Gastrocnemius medialis (tissue), 4 donors: ENCODE results near the gene MACROD2. TPM values are rescaled to one million over a fixed set of nuclear protein-coding genes. Genes with fewer than 3 reads are reported as not detected.

ENCODE experiments used
- ATAC-seq, 2 donors: fragments of 150-250 bp; one replicate each; pipeline ENCODE4 v1.9.1; 2016
- DNase-seq, 2 donors: peaks; one replicate each; pipeline ENCODE4 v3.0.0-alpha.2; 2019
- H3K27ac ChIP-seq, 4 donors: fragments of 200-600 bp; sonication (generic); 1 replicate in 1 of 4; 2 replicates in 3 of 4; pipeline ENCODE4 v1.5.1; 2016 to 2018; ENCODE audit warnings: mild to moderate bottlenecking in 2 of 4, moderate library complexity in 1 of 4
- H3K27me3 ChIP-seq, 3 donors: fragments of 200-600 bp; sonication (generic) in 2 of 3; 1 replicate in 1 of 3; 2 replicates in 2 of 3; pipeline versions ENCODE4 v1.5.1 to v1.6.0; 2016 to 2019; ENCODE audit warnings: mild to moderate bottlenecking in 1 of 3, moderate library complexity in 1 of 3
- H3K36me3 ChIP-seq, 2 donors: fragments of 200-600 bp; sonication (generic) in 1 of 2; one replicate each; pipeline ENCODE4 v1.5.1; 2017 to 2018
- H3K4me1 ChIP-seq, 2 donors: fragments of 200-600 bp; sonication (generic) in 1 of 2; one replicate each; pipeline ENCODE4 v1.5.1; 2016 to 2017; ENCODE audit warnings: mild to moderate bottlenecking in 2 of 2
- H3K4me3 ChIP-seq, 4 donors: fragments of 200-600 bp; sonication (generic) in 3 of 4; 1 replicate in 1 of 4; 2 replicates in 3 of 4; pipeline ENCODE4 v1.5.1; 2016 to 2019; ENCODE audit warnings: mild to moderate bottlenecking in 2 of 4
- H3K9me3 ChIP-seq, 3 donors: fragments of 200-600 bp; sonication (generic) in 2 of 3; 1 replicate in 1 of 3; 2 replicates in 2 of 3; pipeline ENCODE4 v1.5.1; 2016 to 2019
- POLR2A ChIP-seq, 2 donors: fragments of 450-650 bp; IDR thresholded peaks; one replicate each; pipeline ENCODE4 v1.6.1; 2017; ENCODE audit warnings: antibody characterized with exemption in 2 of 2, mild to moderate bottlenecking in 2 of 2, moderate library complexity in 2 of 2
- in situ Hi-C, 4 donors: fragments of 200-750 bp; cut with MboI; loops; one replicate each; pipeline versions ENCODE4 v1.15.0 to v1.8.0; 2017; ENCODE audit warnings: low sequenced_read_pairs in 4 of 4
- intact Hi-C: fragments of 100-400 bp; cut with DNase I; formaldehyde crosslinking; loops from one replicate; pipeline ENCODE4 v1.15.1; 2023; ENCODE audit warnings: low total_unique reads
- total RNA-seq, 4 donors: library from RNA; depleted of rRNA; stranded (reverse); fragments of >200 nt; gene quantifications; one replicate each; pipeline versions ENCODE4 v1.1.0 to v1.2.3, GENCODE V29; 2016
- TF ChIP-seq, protein P1 (sequence below), 5 experiments: fragments of 450-650 bp in 3 of 5; fragments of 200-600 bp in 2 of 5; sonication (generic) in 2 of 5; IDR thresholded peaks in 4 of 5; conservative IDR thresholded peaks in 1 of 5; 1 replicate in 4 of 5; 2 replicates in 1 of 5; pipeline ENCODE4 v1.5.1; 2016 to 2019; ENCODE audit warnings: antibody characterized with exemption in 5 of 5, mild to moderate bottlenecking in 3 of 5, moderate library complexity in 3 of 5

Gene MACROD2
- total RNA-seq, 4 donors from 2014 or later, result 1.8 to 10.2 (median 3.6) TPM

DNA sequence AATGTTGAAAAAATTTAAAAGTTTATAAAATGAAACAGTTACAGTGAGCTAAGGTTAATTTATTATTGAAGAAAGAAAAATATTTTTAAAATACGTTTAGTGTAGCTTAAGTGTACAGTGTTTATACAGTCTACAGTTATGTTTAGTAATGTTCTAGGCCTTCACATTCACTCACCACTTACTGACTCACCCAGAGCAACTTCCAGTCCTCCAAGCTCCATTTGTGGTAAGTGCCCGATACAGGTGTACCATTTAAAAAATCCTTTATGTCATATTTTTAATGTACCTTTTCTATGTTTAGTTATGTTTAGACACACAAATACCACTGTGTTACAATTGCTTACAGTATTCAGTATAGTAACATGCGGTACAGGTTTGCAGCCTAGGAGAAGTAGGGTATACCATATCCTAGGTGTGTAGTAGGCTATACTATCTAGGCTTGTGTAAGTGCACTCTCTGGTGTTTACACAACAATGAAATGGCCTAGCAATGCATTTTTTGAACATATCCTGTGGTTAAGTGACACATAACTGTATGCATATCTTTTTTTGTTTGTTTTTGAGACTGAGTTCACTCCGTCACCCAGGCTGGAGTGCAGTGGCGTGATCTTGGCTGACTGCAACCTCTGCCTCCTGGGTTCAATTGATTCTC lies 315.8 kb downstream of the MACROD2 start:
- Histone ChIP-seq H3K36me3 (no peaks in the 10 kb centered on the region), H3K4me1 (no peaks in the 10 kb centered on the region), H3K27ac (no peak overlapping the region), H3K27me3 (no peaks in the 10 kb centered on the region), H3K9me3 (no peaks in the 10 kb centered on the region), H3K4me3 (no peak overlapping the region)
- TF ChIP-seq POLR2A (IDR thresholded peaks at IDR 0.05), result no peak
- TF ChIP-seq, protein P1, sequence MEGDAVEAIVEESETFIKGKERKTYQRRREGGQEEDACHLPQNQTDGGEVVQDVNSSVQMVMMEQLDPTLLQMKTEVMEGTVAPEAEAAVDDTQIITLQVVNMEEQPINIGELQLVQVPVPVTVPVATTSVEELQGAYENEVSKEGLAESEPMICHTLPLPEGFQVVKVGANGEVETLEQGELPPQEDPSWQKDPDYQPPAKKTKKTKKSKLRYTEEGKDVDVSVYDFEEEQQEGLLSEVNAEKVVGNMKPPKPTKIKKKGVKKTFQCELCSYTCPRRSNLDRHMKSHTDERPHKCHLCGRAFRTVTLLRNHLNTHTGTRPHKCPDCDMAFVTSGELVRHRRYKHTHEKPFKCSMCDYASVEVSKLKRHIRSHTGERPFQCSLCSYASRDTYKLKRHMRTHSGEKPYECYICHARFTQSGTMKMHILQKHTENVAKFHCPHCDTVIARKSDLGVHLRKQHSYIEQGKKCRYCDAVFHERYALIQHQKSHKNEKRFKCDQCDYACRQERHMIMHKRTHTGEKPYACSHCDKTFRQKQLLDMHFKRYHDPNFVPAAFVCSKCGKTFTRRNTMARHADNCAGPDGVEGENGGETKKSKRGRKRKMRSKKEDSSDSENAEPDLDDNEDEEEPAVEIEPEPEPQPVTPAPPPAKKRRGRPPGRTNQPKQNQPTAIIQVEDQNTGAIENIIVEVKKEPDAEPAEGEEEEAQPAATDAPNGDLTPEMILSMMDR (IDR thresholded peaks at IDR 0.05 in 4 of 5, conservative IDR thresholded peaks at IDR 0.05 in 1 of 5), result no peak
- DNase-seq (no peak), ATAC-seq (no peak)
- intact Hi-C loops (no loop called here), in situ Hi-C loops (no loop called here)

DNA sequence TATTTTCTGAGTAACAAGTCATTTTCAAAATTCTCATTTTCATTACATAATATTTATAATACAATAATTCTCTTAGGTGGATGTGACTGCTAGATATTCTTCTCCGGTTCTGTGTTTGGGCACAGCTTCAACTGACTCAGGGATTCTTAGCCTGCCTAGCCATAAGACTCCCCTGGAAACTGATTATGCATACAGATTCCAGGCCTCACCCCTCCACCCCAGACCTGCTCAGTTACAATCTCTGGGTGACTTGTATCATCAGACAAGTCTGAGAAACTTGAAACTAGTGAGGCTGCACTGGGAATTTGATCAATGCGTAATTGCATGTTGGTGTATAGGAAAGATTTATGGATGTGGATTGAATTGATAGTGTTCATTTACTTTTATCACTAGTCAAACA lies 316.7 kb downstream of the MACROD2 start:
- in situ Hi-C loops (no loop called here), intact Hi-C loops (no loop called here)
- Histone ChIP-seq H3K27ac (no peak overlapping the region), H3K4me3 (no peak overlapping the region), H3K36me3 (no peaks in the 10 kb centered on the region), H3K4me1 (no peaks in the 10 kb centered on the region), H3K27me3 (no peaks in the 10 kb centered on the region), H3K9me3 (no peaks in the 10 kb centered on the region)
- DNase-seq, result no peak
- no peak for TF ChIP-seq POLR2A (IDR thresholded peaks at IDR 0.05)
- ATAC-seq, result no peak

DNA sequence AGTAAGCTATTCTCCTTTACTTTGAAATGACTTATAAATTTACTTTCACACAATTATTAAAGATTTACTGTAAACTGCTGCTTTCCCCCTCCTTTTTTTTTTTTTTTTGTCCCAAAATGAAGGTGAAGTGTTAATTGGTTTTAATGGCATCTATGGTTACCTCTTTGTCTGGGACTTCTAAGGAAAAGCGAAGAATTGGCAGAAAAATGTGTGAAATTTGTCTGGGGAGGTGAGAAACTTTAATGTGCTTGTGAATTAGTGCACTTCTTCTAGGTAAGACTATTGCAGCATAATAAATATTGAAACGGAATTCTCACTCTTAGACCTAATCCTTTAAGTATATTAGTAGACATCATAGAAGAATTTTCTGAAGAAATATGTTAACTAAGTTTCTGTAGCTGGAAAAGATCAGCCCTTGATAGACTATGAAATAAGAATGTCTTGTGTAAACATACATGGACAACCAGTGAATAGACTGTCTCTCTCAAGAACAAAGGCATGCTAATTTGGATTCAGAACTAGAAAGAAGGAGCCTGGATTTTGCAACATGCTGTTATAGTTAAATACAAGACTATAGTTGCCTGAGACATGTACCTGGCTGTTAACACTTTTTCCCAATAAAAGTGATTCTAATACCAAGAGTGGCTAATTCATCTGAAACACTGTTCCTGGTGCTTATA lies 318.2 kb downstream of the MACROD2 start:
- DNase-seq, result no peak
- in situ Hi-C loops, result no loop called here
- intact Hi-C loops, result no loop called here

DNA sequence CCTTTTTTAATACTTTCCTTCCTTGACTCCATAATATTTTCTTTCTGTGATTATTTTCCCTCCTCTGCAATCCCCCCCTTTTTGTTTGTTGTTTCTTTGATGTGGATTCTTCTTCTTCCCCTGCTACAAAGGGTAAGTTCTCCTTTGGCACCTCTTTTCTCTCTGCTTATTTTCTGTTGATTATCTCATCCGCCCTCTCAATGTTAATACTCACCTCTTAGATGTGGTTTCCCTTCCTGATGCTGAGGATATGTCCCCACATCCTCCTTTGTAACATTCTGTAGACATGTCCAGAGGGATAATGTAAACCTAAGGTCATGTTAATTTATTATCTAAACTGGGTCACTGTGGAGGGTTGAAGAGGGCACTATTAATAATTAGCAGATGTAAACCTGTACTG lies 324.4 kb downstream of the MACROD2 start:
- H3K36me3 ChIP-seq, result no peaks in the 10 kb centered on the region
- H3K9me3 ChIP-seq, result no peaks in the 10 kb centered on the region
- intact Hi-C loops (no loop called here), in situ Hi-C loops (no loop called here)
- ATAC-seq, result no peak
- no peak overlapping the region for H3K4me3 ChIP-seq
- no peaks in the 10 kb centered on the region for H3K4me1 ChIP-seq
- H3K27ac ChIP-seq, result no peak overlapping the region
- TF ChIP-seq POLR2A (IDR thresholded peaks at IDR 0.05), result no peak
- TF ChIP-seq, protein P1 (IDR thresholded peaks at IDR 0.05 in 4 of 5, conservative IDR thresholded peaks at IDR 0.05 in 1 of 5), result no peak
- no peaks in the 10 kb centered on the region for H3K27me3 ChIP-seq
- DNase-seq, result no peak

More for the DNA sequence above, 318.2 kb downstream of the MACROD2 start:
- ATAC-seq, result no peak
- Histone ChIP-seq H3K4me3 (no peak overlapping the region), H3K27ac (no peak overlapping the region), H3K36me3 (no peaks in the 10 kb centered on the region), H3K4me1 (no peaks in the 10 kb centered on the region), H3K27me3 (no peaks in the 10 kb centered on the region), H3K9me3 (no peaks in the 10 kb centered on the region)
- no peak for TF ChIP-seq POLR2A (IDR thresholded peaks at IDR 0.05)
- TF ChIP-seq, protein P1 (IDR thresholded peaks at IDR 0.05 in 4 of 5, conservative IDR thresholded peaks at IDR 0.05 in 1 of 5), result no peak

DNA sequence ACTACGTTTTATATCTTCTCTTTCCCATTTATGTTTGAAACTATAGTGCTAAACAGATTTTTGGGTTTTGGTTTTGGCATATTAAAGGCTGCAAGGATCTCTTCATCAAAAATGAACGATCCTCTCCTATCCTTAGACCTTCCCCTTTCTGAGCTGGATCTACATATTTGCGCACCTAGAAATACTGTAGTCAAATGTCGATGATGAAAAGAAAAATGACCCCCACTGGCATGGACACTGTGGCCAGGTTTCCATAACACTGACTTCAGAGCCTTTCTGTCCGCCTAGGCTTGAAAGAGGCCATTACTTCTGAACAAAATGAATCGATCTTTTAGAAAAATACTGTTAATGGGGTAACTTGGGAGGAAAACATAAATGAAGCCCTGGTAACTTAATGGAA lies 336.3 kb downstream of the MACROD2 start:
- no peak for DNase-seq
- Histone ChIP-seq H3K4me3 (no peak overlapping the region), H3K27ac (no peak overlapping the region), H3K9me3 (no peaks in the 10 kb centered on the region), H3K27me3 (no peaks in the 10 kb centered on the region), H3K36me3 (no peaks in the 10 kb centered on the region), H3K4me1 (peaks cover 14 to 27% of the 10 kb centered on the region in 2 donors)
- no peak for ATAC-seq
- intact Hi-C loops (loop anchor here (10.0 kb wide), 2 partner anchors 383 to 903 kb away; no protein-coding TSS in a partner anchor), in situ Hi-C loops (no loop called here)
- TF ChIP-seq, protein P1 (IDR thresholded peaks at IDR 0.05 in 4 of 5, conservative IDR thresholded peaks at IDR 0.05 in 1 of 5), result no peak
- no peak for TF ChIP-seq POLR2A (IDR thresholded peaks at IDR 0.05)
